IMR-90 (cell line): ENCODE data around the gene PPM1G. TPM values are rescaled to one million over a fixed set of nuclear protein-coding genes. Genes with fewer than 3 reads are reported as not detected.

Source experiments
- ATAC-seq: fragments of 200-7000 bp; cut with Tn5 transposase; 2 replicates; pipeline ENCODE4 v1.9.1; 2020; ENCODE audit warnings: low read depth, mild to moderate bottlenecking, moderate library complexity
- BruUV-seq: library from RNA; stranded (reverse); fragments of 400-500 nt; replicated peaks from 2 replicates; lab custom pipeline; 2021; lab: Mats Ljungman, UMichigan
- CTCF ChIA-PET: fragments of 300-600 bp; formaldehyde crosslinking; extraction: SDS; loops from one replicate; lab custom pipeline; 2021; ENCODE audit warnings: antibody characterized with exemption; lab: Yijun Ruan, JAX
- POLR2A ChIA-PET: fragments of 300-600 bp; sonication (Branson Sonifier 250); formaldehyde crosslinking; loops from one replicate; lab custom pipeline; 2022; ENCODE audit warnings: antibody characterized with exemption; ENCODE audit not compliant: unreplicated experiment; lab: Charles Lee
- DNase-seq: peaks from one replicate; pipeline ENCODE4 v3.0.0; 2013
- H2AFZ ChIP-seq: replicated peaks from 2 replicates; pipeline ENCODE3; 2013; ENCODE audit warnings: low read length, mild to moderate bottlenecking; ENCODE audit not compliant: poor library complexity
- H2AK5ac ChIP-seq: 2 replicates; pipeline ENCODE4 v1.6.1; 2013; ENCODE audit warnings: low read depth, low read length, inconsistent platforms
- H2AK9ac ChIP-seq: replicated peaks from 2 replicates; pipeline ENCODE3; 2013; ENCODE audit warnings: mild to moderate bottlenecking, low read depth, low read length, moderate library complexity; ENCODE audit not compliant: poor library complexity
- H2BK120ac ChIP-seq: 2 replicates; pipeline ENCODE4 v1.6.1; 2013; ENCODE audit warnings: low read depth, low read length, inconsistent platforms
- H2BK15ac ChIP-seq: 3 replicates; pipeline ENCODE4 v1.6.1; 2013; ENCODE audit warnings: low read depth, low read length, inconsistent platforms
- H2BK20ac ChIP-seq: 2 replicates; pipeline ENCODE4 v1.6.1; 2013; ENCODE audit warnings: low read depth, mild to moderate bottlenecking, inconsistent platforms, low read length, moderate library complexity
- H2BK5ac ChIP-seq: 2 replicates; pipeline ENCODE4 v1.6.1; 2013; ENCODE audit warnings: mild to moderate bottlenecking, low read depth, low read length, inconsistent platforms; ENCODE audit not compliant: poor library complexity, severe bottlenecking
- H3K14ac ChIP-seq: replicated peaks from 2 replicates; pipeline ENCODE4 v1.6.1; 2013; ENCODE audit warnings: low read depth, low read length, inconsistent platforms
- H3K18ac ChIP-seq: 2 replicates; pipeline ENCODE4 v1.6.1; 2013; ENCODE audit warnings: low read depth, low read length, control low read depth
- H3K23ac ChIP-seq: 2 replicates; pipeline ENCODE4 v1.6.1; 2013; ENCODE audit warnings: low read depth, low read length, inconsistent platforms
- H3K27ac ChIP-seq: 2 replicates; pipeline ENCODE4 v1.5.1; 2013; ENCODE audit warnings: mild to moderate bottlenecking, control low read depth, low read length; ENCODE audit not compliant: insufficient read depth
- H3K27me3 ChIP-seq: 2 replicates; pipeline ENCODE4 v1.6.1; 2013; ENCODE audit warnings: low read length; ENCODE audit not compliant: control insufficient read depth, insufficient read depth
- H3K36me3 ChIP-seq: 2 replicates; pipeline ENCODE4 v1.6.1; 2013; ENCODE audit warnings: low read length, mixed read lengths; ENCODE audit not compliant: control insufficient read depth, insufficient read depth
- H3K4ac ChIP-seq: 2 replicates; pipeline ENCODE4 v1.6.1; 2013; ENCODE audit warnings: low read depth, low read length, inconsistent platforms
- H3K4me1 ChIP-seq: 2 replicates; pipeline ENCODE4 v1.6.1; 2013; ENCODE audit warnings: low read length, mixed read lengths; ENCODE audit not compliant: control insufficient read depth, insufficient read depth
- H3K4me2 ChIP-seq: 2 replicates; pipeline ENCODE4 v1.6.1; 2013; ENCODE audit warnings: low read depth, mild to moderate bottlenecking, control low read depth, low read length, moderate library complexity
- H3K4me3 ChIP-seq: 2 replicates; pipeline ENCODE4 v1.5.1; 2013; ENCODE audit warnings: low read depth, mild to moderate bottlenecking, control low read depth, low read length, moderate library complexity; ENCODE audit not compliant: insufficient read depth
- H3K56ac ChIP-seq: 2 replicates; pipeline ENCODE4 v1.6.1; 2013; ENCODE audit warnings: low read length, inconsistent platforms; ENCODE audit not compliant: insufficient read depth; ENCODE audit errors: extremely low read depth
- H3K79me1 ChIP-seq, 2 experiments: 2 replicates each; pipeline ENCODE4 v1.6.1; 2013; ENCODE audit warnings: low read length in 2 of 2, inconsistent platforms in 1 of 2, low read depth in 1 of 2
- H3K9ac ChIP-seq: 2 replicates; pipeline ENCODE4 v1.6.1; 2013; ENCODE audit warnings: low read depth, low read length, control low read depth
- H3K9me1 ChIP-seq: 2 replicates; pipeline ENCODE4 v1.6.1; 2013; ENCODE audit warnings: low read length, inconsistent platforms; ENCODE audit not compliant: insufficient read depth
- H3K9me3 ChIP-seq: 2 replicates; pipeline ENCODE4 v1.6.1; 2013; ENCODE audit warnings: low read length; ENCODE audit not compliant: control insufficient read depth, insufficient read depth
- H4K20me1 ChIP-seq: 2 replicates; pipeline ENCODE4 v1.6.1; 2013; ENCODE audit warnings: low read length, inconsistent platforms; ENCODE audit not compliant: insufficient read depth
- H4K5ac ChIP-seq: 2 replicates; pipeline ENCODE4 v1.6.1; 2013; ENCODE audit warnings: mild to moderate bottlenecking, low read depth, low read length, control low read depth
- H4K8ac ChIP-seq, 2 experiments: 2 replicates each; pipeline ENCODE4 v1.6.1; 2013; ENCODE audit warnings: low read depth in 2 of 2, low read length in 2 of 2, control low read depth in 1 of 2, inconsistent platforms in 1 of 2
- H4K91ac ChIP-seq: 2 replicates; pipeline ENCODE4 v1.6.1; 2013; ENCODE audit warnings: low read depth, low read length, inconsistent platforms; ENCODE audit not compliant: insufficient read depth
- BHLHE40 ChIP-seq: fragments of 150-350 bp; IDR thresholded peaks from 2 replicates; pipeline ENCODE4 v1.6.1; 2016; ENCODE audit warnings: mild to moderate bottlenecking, low read depth, low read length
- CEBPB ChIP-seq: IDR thresholded peaks from 2 replicates; pipeline ENCODE4 v1.6.1; 2012; ENCODE audit warnings: low read depth, low read length, improper control_type of control experiment
- CHD1 ChIP-seq: IDR thresholded peaks from 2 replicates; pipeline ENCODE4 v1.6.1; 2012; ENCODE audit warnings: low read depth, low read length, improper control_type of control experiment
- MAFK ChIP-seq: IDR thresholded peaks from 2 replicates; pipeline ENCODE4 v1.6.1; 2012; ENCODE audit warnings: low read depth, low read length, improper control_type of control experiment
- MAZ ChIP-seq: IDR thresholded peaks from 2 replicates; pipeline ENCODE4 v1.6.1; 2012; ENCODE audit warnings: low read depth, mild to moderate bottlenecking, low read length, improper control_type of control experiment, moderate library complexity, borderline replicate concordance
- MXI1 ChIP-seq: IDR thresholded peaks from 2 replicates; pipeline ENCODE4 v1.6.1; 2012; ENCODE audit warnings: low read depth, mild to moderate bottlenecking, low read length, moderate library complexity, borderline replicate concordance
- NFE2L2 ChIP-seq: fragments of 150-350 bp; IDR thresholded peaks from 2 replicates; pipeline ENCODE4 v1.6.1; 2016; ENCODE audit warnings: low read depth, mild to moderate bottlenecking, low read length
- POLR2A ChIP-seq: IDR thresholded peaks from 2 replicates; pipeline ENCODE4 v1.6.1; 2012; ENCODE audit warnings: mild to moderate bottlenecking, low read depth, low read length
- RAD21 ChIP-seq: IDR thresholded peaks from 2 replicates; pipeline ENCODE4 v1.6.1; 2012; ENCODE audit warnings: low read length, improper control_type of control experiment
- RCOR1 ChIP-seq: IDR thresholded peaks from 2 replicates; pipeline ENCODE4 v1.6.1; 2012; ENCODE audit warnings: mild to moderate bottlenecking, low read length, improper control_type of control experiment; ENCODE audit not compliant: insufficient replicate concordance
- RFX5 ChIP-seq: IDR thresholded peaks from 2 replicates; pipeline ENCODE4 v1.8.0; 2012; ENCODE audit warnings: low read depth, mild to moderate bottlenecking, low read length, moderate library complexity
- SMC3 ChIP-seq: fragments of 150-350 bp; IDR thresholded peaks from 2 replicates; pipeline ENCODE4 v1.6.1; 2016; ENCODE audit warnings: low read depth, mild to moderate bottlenecking, antibody characterized with exemption, low read length, moderate library complexity
- WGBS, 2 experiments: methylation state at CpG; one replicate each; pipeline versions ENCODE4 v1.1.5 to v1.1.7; 2013; ENCODE audit warnings: missing lambda C conversion rate in 2 of 2; ENCODE audit not compliant: insufficient read length in 1 of 2; ENCODE audit errors: extremely low coverage in 2 of 2; 5-methylcytosine and 5-hydroxymethylcytosine counted together
- dilution Hi-C: fragments of 300-500 bp; cut with HindIII; formaldehyde crosslinking; loops from one replicate; pipeline ENCODE4 v1.14.3; 2018; ENCODE audit warnings: low sequenced_read_pairs; ENCODE audit not compliant: unreplicated experiment
- in situ Hi-C: fragments of 300-500 bp; cut with MboI; formaldehyde crosslinking; loops from 3 replicates; pipeline ENCODE4 v1.14.3; 2019; ENCODE audit warnings: low sequenced_read_pairs, inconsistent platforms, mixed read lengths
- intact Hi-C: fragments of 100-400 bp; cut with micrococcal nuclease; formaldehyde crosslinking; loops from 2 replicates; pipeline ENCODE4 v1.10.0; 2022
- polyA plus RNA-seq, 3 experiments: library from polyadenylated mRNA; depleted of rRNA; stranded (reverse); fragments of >200 nt; gene quantifications; 2 replicates each; pipeline ENCODE4 v1.2.3, GENCODE V29; 2012; ENCODE audit warnings: low replicate concordance in 1 of 3
- total RNA-seq: library from RNA; depleted of rRNA; stranded (reverse); fragments of >200 nt; gene quantifications from 2 replicates; pipeline ENCODE4 v1.2.3, GENCODE V29; 2012
- TF ChIP-seq, protein P1 (sequence below): fragments of 150-350 bp; IDR thresholded peaks from 2 replicates; pipeline ENCODE4 v1.6.1; 2016; ENCODE audit warnings: low read depth, mild to moderate bottlenecking, low read length, moderate library complexity, borderline replicate concordance
- TF ChIP-seq, protein P2 (sequence below): fragments of 150-350 bp; IDR thresholded peaks from 2 replicates; pipeline ENCODE4 v1.6.1; 2017; ENCODE audit warnings: mild to moderate bottlenecking, antibody characterized with exemption, low read length, low read depth
- TF ChIP-seq, protein P3 (sequence below): conservative IDR thresholded peaks from 2 replicates; pipeline ENCODE4 v1.5.1; 2012; ENCODE audit warnings: mild to moderate bottlenecking, low read depth, low read length, improper control_type of control experiment

PPM1G gene
- total and polyA plus RNA-seq, 2 of the 4 experiments (the other 2 are of a cell fraction) = 57.6 to 95.9 TPM

DNA sequence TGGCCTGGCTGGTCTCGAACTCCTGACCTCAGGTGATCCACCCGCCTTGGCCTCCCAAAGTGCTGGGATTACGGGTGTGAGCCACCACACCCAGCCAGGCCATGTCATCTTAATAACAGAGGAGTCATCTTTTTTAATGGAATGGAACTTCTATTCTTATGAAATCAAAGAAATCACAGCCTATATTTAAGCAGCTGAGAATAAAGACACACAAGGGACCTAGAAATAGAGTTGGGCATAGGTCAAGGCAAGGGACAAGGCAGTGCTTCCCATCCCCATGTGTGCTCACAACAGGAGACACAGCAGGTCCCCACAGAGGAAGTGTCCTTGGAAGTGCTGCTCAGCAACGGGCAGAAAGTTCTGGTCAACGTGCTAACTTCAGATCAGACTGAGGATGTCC is 35.8 kb downstream of the PPM1G start:
- no peak overlapping the region for H2AFZ ChIP-seq
- no peak overlapping the region for H4K5ac ChIP-seq
- H2BK15ac ChIP-seq = no peak overlapping the region
- DNase-seq (no peak), ATAC-seq (no peak)
- in situ Hi-C loops (no loop called here), intact Hi-C loops (no loop called here), dilution Hi-C loops (no loop called here)
- ChIA-PET POLR2A (interaction anchor here (0.7 kb wide), 1 partner anchor 30 kb away, joined by 3 read pairs; no protein-coding TSS in a partner anchor), CTCF (no interaction called here)
- H2BK20ac ChIP-seq = no peak overlapping the region
- no peaks in the 10 kb centered on the region for H3K9me3 ChIP-seq
- no peak overlapping the region for H2BK120ac ChIP-seq
- no peak overlapping the region for H3K4me3 ChIP-seq
- H2AK9ac ChIP-seq = no peak overlapping the region
- H3K4me2 ChIP-seq = no peak overlapping the region
- no peak overlapping the region for H3K23ac ChIP-seq
- H3K56ac ChIP-seq = no peak overlapping the region
- TF ChIP-seq MAFK (no peak), RCOR1 (no peak), MAZ (no peak), MXI1 (no peak), SMC3 (no peak), NFE2L2 (no peak), RFX5 (no peak), BHLHE40 (no peak), CHD1 (no peak), POLR2A (no peak), RAD21 (no peak), CEBPB (no peak)
- TF ChIP-seq, protein P1, sequence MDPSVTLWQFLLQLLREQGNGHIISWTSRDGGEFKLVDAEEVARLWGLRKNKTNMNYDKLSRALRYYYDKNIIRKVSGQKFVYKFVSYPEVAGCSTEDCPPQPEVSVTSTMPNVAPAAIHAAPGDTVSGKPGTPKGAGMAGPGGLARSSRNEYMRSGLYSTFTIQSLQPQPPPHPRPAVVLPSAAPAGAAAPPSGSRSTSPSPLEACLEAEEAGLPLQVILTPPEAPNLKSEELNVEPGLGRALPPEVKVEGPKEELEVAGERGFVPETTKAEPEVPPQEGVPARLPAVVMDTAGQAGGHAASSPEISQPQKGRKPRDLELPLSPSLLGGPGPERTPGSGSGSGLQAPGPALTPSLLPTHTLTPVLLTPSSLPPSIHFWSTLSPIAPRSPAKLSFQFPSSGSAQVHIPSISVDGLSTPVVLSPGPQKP = no peak
- TF ChIP-seq, protein P2, sequence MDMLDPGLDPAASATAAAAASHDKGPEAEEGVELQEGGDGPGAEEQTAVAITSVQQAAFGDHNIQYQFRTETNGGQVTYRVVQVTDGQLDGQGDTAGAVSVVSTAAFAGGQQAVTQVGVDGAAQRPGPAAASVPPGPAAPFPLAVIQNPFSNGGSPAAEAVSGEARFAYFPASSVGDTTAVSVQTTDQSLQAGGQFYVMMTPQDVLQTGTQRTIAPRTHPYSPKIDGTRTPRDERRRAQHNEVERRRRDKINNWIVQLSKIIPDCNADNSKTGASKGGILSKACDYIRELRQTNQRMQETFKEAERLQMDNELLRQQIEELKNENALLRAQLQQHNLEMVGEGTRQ = no peak
- TF ChIP-seq, protein P3, sequence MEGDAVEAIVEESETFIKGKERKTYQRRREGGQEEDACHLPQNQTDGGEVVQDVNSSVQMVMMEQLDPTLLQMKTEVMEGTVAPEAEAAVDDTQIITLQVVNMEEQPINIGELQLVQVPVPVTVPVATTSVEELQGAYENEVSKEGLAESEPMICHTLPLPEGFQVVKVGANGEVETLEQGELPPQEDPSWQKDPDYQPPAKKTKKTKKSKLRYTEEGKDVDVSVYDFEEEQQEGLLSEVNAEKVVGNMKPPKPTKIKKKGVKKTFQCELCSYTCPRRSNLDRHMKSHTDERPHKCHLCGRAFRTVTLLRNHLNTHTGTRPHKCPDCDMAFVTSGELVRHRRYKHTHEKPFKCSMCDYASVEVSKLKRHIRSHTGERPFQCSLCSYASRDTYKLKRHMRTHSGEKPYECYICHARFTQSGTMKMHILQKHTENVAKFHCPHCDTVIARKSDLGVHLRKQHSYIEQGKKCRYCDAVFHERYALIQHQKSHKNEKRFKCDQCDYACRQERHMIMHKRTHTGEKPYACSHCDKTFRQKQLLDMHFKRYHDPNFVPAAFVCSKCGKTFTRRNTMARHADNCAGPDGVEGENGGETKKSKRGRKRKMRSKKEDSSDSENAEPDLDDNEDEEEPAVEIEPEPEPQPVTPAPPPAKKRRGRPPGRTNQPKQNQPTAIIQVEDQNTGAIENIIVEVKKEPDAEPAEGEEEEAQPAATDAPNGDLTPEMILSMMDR = no peak
- no peak overlapping the region; the same call in 1 of the 2 replicates for H3K4ac ChIP-seq
- H3K4me1 ChIP-seq = peaks cover 10% of the 10 kb centered on the region
- H4K91ac ChIP-seq = no peak overlapping the region
- no peak overlapping the region for H3K9ac ChIP-seq
- no peak overlapping the region for H2AK5ac ChIP-seq
- no peak overlapping the region for H3K18ac ChIP-seq
- peaks cover 33% of the 10 kb centered on the region; the same call in 1 of the 2 replicates for H4K20me1 ChIP-seq
- H2BK5ac ChIP-seq = no peak overlapping the region
- no peak overlapping the region for H4K8ac ChIP-seq
- no TSS peak for BruUV-seq
- H3K36me3 ChIP-seq = peaks cover 49% of the 10 kb centered on the region
- peaks cover 5% of the 10 kb centered on the region; the same call in 1 of the 2 replicates for H3K9me1 ChIP-seq
- WGBS, 2 experiments = no CpG with 5 or more reads among the region's 5 CpGs
- no peaks in the 10 kb centered on the region for H3K27me3 ChIP-seq
- peaks cover 27 to 68% of the 10 kb centered on the region in 2 experiments for H3K79me1 ChIP-seq
- no peak overlapping the region for H3K14ac ChIP-seq
- H3K27ac ChIP-seq = no peak overlapping the region
